Thyroid gland (tissue), 4 donors: ENCODE measurements around the gene GOLGA1. TPM values are rescaled to one million over a fixed set of nuclear protein-coding genes. Genes with fewer than 3 reads are reported as not detected.

Experiments used
- DNase-seq, 2 donors: peaks; one replicate each; pipeline ENCODE4 v3.0.0-alpha.2; 2019
- H3K27ac ChIP-seq, 3 donors: fragments of 200-600 bp; sonication (generic); 1 replicate in 2 of 3; 2 replicates in 1 of 3; pipeline ENCODE4 v1.5.1; 2016 to 2019; ENCODE audit warnings: mild to moderate bottlenecking in 1 of 3, moderate library complexity in 1 of 3
- H3K27me3 ChIP-seq: fragments of 200-600 bp; sonication (generic); one replicate; pipeline ENCODE4 v1.5.1; 2019
- H3K36me3 ChIP-seq, 2 donors: fragments of 200-600 bp; sonication (generic); one replicate each; pipeline ENCODE4 v1.5.1; 2016 to 2019
- H3K4me1 ChIP-seq, 2 donors: fragments of 200-600 bp; sonication (generic); one replicate each; pipeline ENCODE4 v1.5.1; 2017 to 2019
- H3K4me3 ChIP-seq, 3 donors: fragments of 200-600 bp; sonication (generic); replicated peaks in 1 of 3; 1 replicate in 2 of 3; 2 replicates in 1 of 3; pipeline ENCODE4 v1.5.1; 2016; ENCODE audit warnings: mild to moderate bottlenecking in 1 of 3
- H3K9me3 ChIP-seq: fragments of 200-600 bp; sonication (generic); one replicate; pipeline ENCODE4 v1.5.1; 2017
- CTCF ChIP-seq, 6 experiments: fragments of 200-600 bp in 3 of 6; fragments of 450-650 bp in 3 of 6; sonication (generic) in 3 of 6; IDR thresholded peaks; one replicate each; pipeline ENCODE4 v1.5.1; 2016 to 2019; ENCODE audit warnings: antibody characterized with exemption in 6 of 6, mild to moderate bottlenecking in 2 of 6, inconsistent platforms in 1 of 6, moderate library complexity in 1 of 6
- POLR2A ChIP-seq, 2 donors: fragments of 450-650 bp; IDR thresholded peaks; one replicate each; pipeline ENCODE4 v1.6.1; 2017; ENCODE audit warnings: antibody characterized with exemption in 2 of 2, mild to moderate bottlenecking in 2 of 2, moderate library complexity in 1 of 2
- WGBS, 2 donors: methylation state at CpG; one replicate each; pipeline ENCODE4 v1.1.5; 2017; 5-methylcytosine and 5-hydroxymethylcytosine counted together
- intact Hi-C: fragments of 100-400 bp; cut with DNase I; formaldehyde crosslinking; loops from one replicate; pipeline ENCODE4 v1.15.1; 2023
- total RNA-seq, 4 donors: library from RNA; depleted of rRNA; stranded (reverse); fragments of >200 nt; gene quantifications; one replicate each; pipeline ENCODE4 v1.2.3, GENCODE V29; 2016

The GOLGA1 gene
- total RNA-seq, 4 donors from 2014 or later: 15.3 to 27.7 (median 18.6) TPM

- peaks cover 9 to 15% of the 10 kb centered on the region in 2 donors for H3K4me1 ChIP-seq
- no peak for TF ChIP-seq POLR2A (IDR thresholded peaks at IDR 0.05)
- no peak for TF ChIP-seq CTCF (IDR thresholded peaks at IDR 0.05)
- 89 to 90% methylated on average over 14 of the region's 14 CpGs for whole genome bisulfite sequencing, 2 donors
- H3K4me3 ChIP-seq: no peak overlapping the region
- peaks cover 54 to 55% of the 10 kb centered on the region in 2 donors for H3K36me3 ChIP-seq
- no peak for DNase-seq
- H3K27me3 ChIP-seq: no peaks in the 10 kb centered on the region
- no peak overlapping the region for H3K27ac ChIP-seq
- intact Hi-C loops: loop anchor here (10.0 kb wide), 1 partner anchor 268 kb away; the partner anchor contains the start of gene SCAI
- H3K9me3 ChIP-seq: no peaks in the 10 kb centered on the region
Observed at GRCh38 chr9:124877021-124877782, 63.7 kb downstream of the GOLGA1 start.

- DNase-seq: no peak
- intact Hi-C loops: loop anchor here (10.0 kb wide), 1 partner anchor 269 kb away; the partner anchor contains the start of gene SCAI
- no peaks in the 10 kb centered on the region for H3K27me3 ChIP-seq
- TF ChIP-seq POLR2A (IDR thresholded peaks at IDR 0.05) (no peak), CTCF (IDR thresholded peaks at IDR 0.05) (no peak)
- no peak overlapping the region for H3K4me3 ChIP-seq
- H3K9me3 ChIP-seq: no peaks in the 10 kb centered on the region
- H3K27ac ChIP-seq: no peak overlapping the region
- 98 to 100% methylated on average over 5 to 6 of the region's 6 CpGs for WGBS, 2 donors
- peaks cover 16 to 29% of the 10 kb centered on the region in 2 donors for H3K4me1 ChIP-seq
- H3K36me3 ChIP-seq: peaks cover 45 to 46% of the 10 kb centered on the region in 2 donors
Observed at GRCh38 chr9:124875501-124875900, 65.4 kb downstream of the GOLGA1 start.

GRCh38 chr9:124873664-124874063, 67.2 kb downstream of the GOLGA1 start:
- Histone ChIP-seq H3K27ac (peak overlapping the region in 1 of 3 donors; percentile 37), H3K36me3 (peaks cover 30 to 32% of the 10 kb centered on the region in 2 donors), H3K9me3 (no peaks in the 10 kb centered on the region), H3K4me1 (peaks cover 24 to 35% of the 10 kb centered on the region in 2 donors), H3K27me3 (no peaks in the 10 kb centered on the region), H3K4me3 (no peak overlapping the region)
- intact Hi-C loops: loop anchor here (10.0 kb wide), 1 partner anchor 271 kb away; the partner anchor contains the start of gene SCAI
- DNase-seq: no peak
- WGBS, 2 donors: 88 to 91% methylated on average over 8 to 14 of the region's 14 CpGs
- no peak for TF ChIP-seq POLR2A (IDR thresholded peaks at IDR 0.05)
- no peak for TF ChIP-seq CTCF (IDR thresholded peaks at IDR 0.05)

GRCh38 chr9:124871156-124871561, 69.7 kb downstream of the GOLGA1 start:
- H3K9me3 ChIP-seq: no peaks in the 10 kb centered on the region
- 81 to 85% methylated on average over 10 to 11 of the region's 11 CpGs for WGBS, 2 donors
- peaks cover 13 to 14% of the 10 kb centered on the region in 2 donors for H3K36me3 ChIP-seq
- intact Hi-C loops: loop anchor here (10.0 kb wide), 1 partner anchor 274 kb away; the partner anchor contains the start of gene SCAI
- H3K4me3 ChIP-seq: no peak overlapping the region
- DNase-seq: no peak
- TF ChIP-seq POLR2A (IDR thresholded peaks at IDR 0.05): no peak
- TF ChIP-seq CTCF (IDR thresholded peaks at IDR 0.05): no peak
- no peaks in the 10 kb centered on the region for H3K27me3 ChIP-seq
- peak overlapping the region in 1 of 3 donors; percentile 37 for H3K27ac ChIP-seq
- H3K4me1 ChIP-seq: peaks cover 24 to 46% of the 10 kb centered on the region in 2 donors

GRCh38 chr9:124870723-124871122, 70.2 kb downstream of the GOLGA1 start:
- Histone ChIP-seq H3K9me3 (no peaks in the 10 kb centered on the region), H3K4me1 (peaks cover 24 to 46% of the 10 kb centered on the region in 2 donors), H3K27me3 (no peaks in the 10 kb centered on the region), H3K27ac (peak overlapping the region in 2 of 3 donors; percentile 80), H3K36me3 (peaks cover 10% of the 10 kb centered on the region in 2 donors), H3K4me3 (peak overlapping the region in 1 of 3 donors; percentile 82)
- intact Hi-C loops: loop anchor here (10.0 kb wide), 1 partner anchor 274 kb away; the partner anchor contains the start of gene SCAI
- no peak for TF ChIP-seq CTCF (IDR thresholded peaks at IDR 0.05)
- no peak for TF ChIP-seq POLR2A (IDR thresholded peaks at IDR 0.05)
- 69 to 78% methylated on average over 6 of the region's 6 CpGs for WGBS, 2 donors
- DNase-seq: no peak
